GM12892 (cell line): Measurements from ENCODE around the gene SHISA5.
A peak's percentile ranks its signal among the peaks of the same experiment; 100 is the strongest.
"Not testable (repeated sequence)": the region's sequence is repeated elsewhere in the genome, so short reads cannot be mapped to it uniquely, and the experiment has no call there.

Source experiments
- DNase-seq: peaks from one replicate; pipeline ENCODE4 v3.0.0; 2011; ENCODE audit not compliant: insufficient read length
- FAIRE-seq: peaks from 2 replicates; lab custom pipeline; 2011; peaks lifted over from hg19 to GRCh38; lab: Jason Lieb, UNC
- POLR2A ChIP-seq: IDR thresholded peaks from 2 replicates; pipeline ENCODE4 v1.6.1; 2011; ENCODE audit warnings: low read depth, low read length, control low read depth
- POLR2AphosphoS5 ChIP-seq: IDR thresholded peaks from 2 replicates; pipeline ENCODE4 v1.6.1; 2011; ENCODE audit warnings: low read depth, low read length, control low read depth
- TAF1 ChIP-seq: IDR thresholded peaks from 2 replicates; pipeline ENCODE4 v1.6.1; 2011; ENCODE audit warnings: low read depth, mild to moderate bottlenecking, control low read depth, low read length, borderline replicate concordance

SHISA5 gene

DNA sequence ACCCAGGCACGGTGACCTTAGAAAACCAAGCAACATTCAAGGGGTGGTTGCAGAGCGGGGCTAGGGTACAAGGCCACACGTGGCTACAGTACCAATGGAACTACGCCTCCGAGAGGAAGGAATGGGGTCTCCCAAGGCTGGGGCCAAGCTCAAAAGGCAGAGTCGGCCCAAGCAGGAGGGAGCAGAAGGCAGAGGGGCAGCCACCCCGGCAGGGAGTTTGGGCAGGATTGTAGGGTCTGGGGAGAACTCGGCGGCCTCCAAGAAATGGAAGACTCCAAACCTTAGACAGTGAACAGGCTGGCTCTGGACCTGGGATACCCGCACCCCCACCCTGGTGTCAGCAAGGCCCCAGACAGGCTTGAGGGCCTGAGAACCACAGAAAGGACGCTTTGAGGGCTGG is 28.8 kb downstream of the SHISA5 start:
- no peak for FAIRE-seq
- TF ChIP-seq POLR2A, result no peak
- TF ChIP-seq POLR2AphosphoS5, result no peak
- no peak for TF ChIP-seq TAF1
- DNase-seq, result no peak

GRCh38 chr3:48474619-48475018 is 29.4 kb downstream of the SHISA5 start:
- TF ChIP-seq POLR2A (no peak), POLR2AphosphoS5 (no peak), TAF1 (no peak)
- FAIRE-seq (no peak), DNase-seq (no peak)

DNA sequence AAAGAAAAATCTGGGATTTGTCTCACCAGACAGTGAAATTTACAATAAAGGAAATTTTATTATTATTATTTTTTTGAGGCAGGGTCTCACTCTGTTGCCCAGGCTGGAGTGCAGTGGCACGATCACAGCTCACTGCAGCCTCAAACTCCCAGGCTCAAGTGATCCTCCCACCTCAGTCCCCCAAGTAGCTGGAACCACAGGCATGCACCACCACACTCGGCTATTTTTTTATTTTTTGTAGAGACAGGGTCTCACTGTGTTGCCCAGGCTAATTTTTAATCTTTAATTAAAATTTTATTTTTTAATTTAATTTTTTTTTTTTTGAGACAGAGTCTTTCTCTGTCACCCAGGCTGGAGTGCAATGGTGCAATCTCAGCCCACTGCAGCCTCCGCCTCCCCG is 29.9 kb downstream of the SHISA5 start:
- not testable (repeated sequence) for FAIRE-seq

GRCh38 chr3:48473617-48473952 is 30.4 kb downstream of the SHISA5 start:
- TF ChIP-seq TAF1, result no peak
- no peak for TF ChIP-seq POLR2A
- TF ChIP-seq POLR2AphosphoS5, result no peak
- FAIRE-seq (no peak), DNase-seq (no peak)

More for the DNA sequence above, 29.9 kb downstream of the SHISA5 start:
- not testable (repeated sequence) for DNase-seq

DNA sequence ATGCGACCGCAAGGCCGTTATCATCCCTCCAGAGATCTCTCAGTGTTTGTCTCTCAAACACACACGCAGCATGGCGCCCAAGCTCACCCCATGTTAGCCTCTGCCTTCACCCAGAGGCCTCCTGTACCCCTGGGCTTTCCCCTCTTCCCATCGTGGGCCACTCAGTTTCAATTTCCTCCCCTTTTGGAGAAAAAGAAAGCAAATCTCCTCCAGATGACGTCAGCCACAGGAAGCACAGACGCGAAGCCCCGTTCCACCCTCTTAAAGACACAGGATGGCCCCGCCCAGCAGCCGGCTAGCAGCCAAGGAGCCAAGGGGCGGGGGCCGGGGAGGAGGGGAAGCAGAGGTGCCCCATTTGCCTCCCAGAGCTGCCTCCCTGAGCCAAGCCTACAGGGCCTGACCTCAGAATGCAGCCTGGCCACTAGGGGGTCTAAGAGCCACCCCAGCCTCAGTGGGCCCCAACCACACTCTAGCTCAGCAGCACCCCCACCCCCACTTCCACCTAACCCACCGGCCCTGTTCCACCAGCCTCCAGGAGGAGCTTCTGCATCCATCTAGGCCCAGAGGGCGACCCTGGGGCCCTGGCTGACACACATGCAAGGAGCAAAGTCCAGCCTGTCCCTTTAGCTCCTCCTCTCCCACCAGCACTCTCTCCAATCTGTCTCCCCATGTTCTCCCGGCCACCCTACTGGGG is 30.9 kb downstream of the SHISA5 start:
- FAIRE-seq (peak; percentile 100), DNase-seq (peak; percentile 88)
- TF ChIP-seq POLR2AphosphoS5 (peak; percentile 92), TAF1 (peak; percentile 68; the same call in 1 of the 2 replicates), POLR2A (peak; percentile 85)

DNA sequence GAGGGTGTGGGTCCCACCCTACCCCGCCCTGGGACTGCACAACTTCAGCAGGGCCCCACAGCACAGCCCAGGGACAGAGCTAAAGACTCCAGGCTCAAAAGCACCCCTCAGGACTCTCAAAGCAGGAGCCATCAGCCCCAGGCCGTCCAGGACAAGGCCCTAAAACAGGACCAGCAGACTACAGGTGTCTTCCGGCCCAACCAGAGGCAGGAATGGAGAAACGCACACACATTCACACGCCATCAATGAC is 31.4 kb downstream of the SHISA5 start:
- no peak for TF ChIP-seq POLR2AphosphoS5
- FAIRE-seq, result no peak

DNA sequence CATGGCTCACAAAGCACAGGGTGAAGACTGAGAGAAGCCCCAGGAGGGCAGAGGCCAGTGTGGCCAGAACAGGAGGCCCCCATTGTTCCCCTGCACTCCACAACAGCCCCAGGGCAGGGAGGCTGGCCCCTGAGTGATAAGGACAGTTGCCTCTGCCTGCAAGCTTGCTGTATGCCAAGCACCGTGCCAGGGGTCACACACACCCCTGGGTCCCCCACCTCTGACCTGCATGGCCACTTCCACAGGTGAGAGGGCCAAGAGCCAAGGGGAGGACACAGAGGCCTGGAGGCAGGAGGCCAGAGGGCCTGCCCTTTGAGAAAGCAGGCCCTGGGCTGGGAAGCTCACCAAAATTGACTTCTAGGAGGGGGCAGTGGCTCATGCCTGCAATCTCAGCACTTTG is 33.7 kb downstream of the SHISA5 start:
- FAIRE-seq (no peak), DNase-seq (no peak)
- no peak for TF ChIP-seq POLR2AphosphoS5
- no peak for TF ChIP-seq TAF1
- TF ChIP-seq POLR2A, result no peak

More for the DNA sequence above, 31.4 kb downstream of the SHISA5 start:
- no peak for DNase-seq

GRCh38 chr3:48469046-48469915 is 34.7 kb downstream of the SHISA5 start:
- DNase-seq (no peak), FAIRE-seq (no peak)
- TF ChIP-seq POLR2AphosphoS5 (peak; percentile 51), TAF1 (no peak), POLR2A (peak; percentile 43; the same call in 1 of the 2 replicates)

DNA sequence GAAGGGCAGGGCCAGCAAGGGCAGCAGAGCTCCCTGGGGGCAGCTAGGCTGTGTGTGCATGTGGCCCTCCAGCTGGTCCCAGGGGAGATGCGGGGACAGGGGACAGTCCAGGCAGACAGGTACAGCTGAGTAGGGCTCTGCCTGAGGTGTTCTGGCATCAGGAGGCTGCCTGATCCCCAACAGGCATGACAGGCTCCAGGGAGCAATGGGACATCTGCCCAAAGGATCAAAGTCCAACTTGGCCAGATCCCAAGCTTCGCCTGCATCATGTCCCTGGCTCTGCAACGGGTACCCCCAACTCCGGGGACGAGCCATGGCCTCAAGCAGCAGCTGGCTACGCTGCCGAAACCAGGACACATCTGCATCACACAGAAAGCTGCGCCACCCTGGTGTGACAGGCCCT is 35.6 kb downstream of the SHISA5 start:
- DNase-seq (no peak), FAIRE-seq (no peak)
- TF ChIP-seq POLR2A (no peak; the same call in 1 of the 2 replicates), TAF1 (no peak), POLR2AphosphoS5 (peak; percentile 74; the same call in 1 of the 2 replicates)

GRCh38 chr3:48467473-48468267 is 36.3 kb downstream of the SHISA5 start:
- TF ChIP-seq POLR2AphosphoS5 (no peak), TAF1 (no peak)
- DNase-seq (no peak), FAIRE-seq (no peak)

GRCh38 chr3:48467110-48467454 is 36.9 kb downstream of the SHISA5 start:
- DNase-seq (no peak), FAIRE-seq (peak; percentile 14)
- TF ChIP-seq TAF1 (no peak), POLR2AphosphoS5 (no peak), POLR2A (no peak)
